K562 (cell line): ENCODE data around the gene PLEKHA1.

Experiments used
- FUS ChIP-seq: fragments of 200-400 bp; formaldehyde crosslinking; optimal IDR thresholded peaks from 2 replicates; pipeline ENCODE3; 2017; ENCODE audit warnings: low read depth, low read length
- GATAD2A ChIP-seq: fragments of 450-650 bp; IDR thresholded peaks from 2 replicates; pipeline ENCODE4 v1.6.1; 2017
- KLF16 ChIP-seq: IDR thresholded peaks from 2 replicates; pipeline ENCODE4 v1.6.1; 2016; ENCODE audit warnings: antibody characterized with exemption
- NR3C1 ChIP-seq: sonication (generic); formaldehyde crosslinking; IDR thresholded peaks from 2 replicates; pipeline ENCODE4 v1.8.1; 2022; ENCODE audit warnings: missing genetic modification reagents
- SMAD3 ChIP-seq: fragments of 450-650 bp; formaldehyde crosslinking; conservative IDR thresholded peaks from 2 replicates; pipeline ENCODE4 v1.4.0; 2020; ENCODE audit warnings: mild to moderate bottlenecking
- SMARCC2 ChIP-seq: fragments of 450-650 bp; IDR thresholded peaks from 2 replicates; pipeline ENCODE4 v1.6.1; 2017; ENCODE audit warnings: antibody characterized with exemption, moderate library complexity, mild to moderate bottlenecking, low read depth
- ZNF717 ChIP-seq: fragments of 250-450 bp; sonication (Bioruptor Pico); IDR thresholded peaks from 2 replicates; pipeline ENCODE4 v1.5.0; 2021
- ZZZ3 ChIP-seq: fragments of 450-650 bp; IDR thresholded peaks from 2 replicates; pipeline ENCODE4 v1.6.1; 2016; ENCODE audit warnings: antibody characterized with exemption, mild to moderate bottlenecking, moderate library complexity
- TF ChIP-seq, protein P1 (sequence below), 3 experiments: IDR thresholded peaks in 2 of 3; conservative IDR thresholded peaks in 1 of 3; 2 replicates each; pipeline ENCODE4 v1.5.1; 2011 to 2012; ENCODE audit warnings: low read length in 3 of 3, mild to moderate bottlenecking in 3 of 3, control low read depth in 2 of 3, improper control_type of control experiment in 1 of 3, inconsistent platforms in 1 of 3, low read depth in 1 of 3, mixed read lengths in 1 of 3, moderate library complexity in 1 of 3; ENCODE audit not compliant: insufficient read depth in 2 of 3
- TF ChIP-seq, protein P2 (sequence below): fragments of 250-450 bp; sonication (Bioruptor Pico); IDR thresholded peaks from 2 replicates; pipeline ENCODE4 v1.5.0; 2020; ENCODE audit warnings: mild to moderate bottlenecking
- TF ChIP-seq, protein P3 (sequence below): fragments of 250-450 bp; sonication (Bioruptor Pico); IDR thresholded peaks from 2 replicates; pipeline ENCODE4 v1.5.0; 2020; ENCODE audit warnings: mild to moderate bottlenecking, borderline replicate concordance
- TF ChIP-seq, protein P4 (sequence below): fragments of 450-650 bp; IDR thresholded peaks from 2 replicates; pipeline ENCODE4 v1.6.1; 2016; ENCODE audit warnings: low read depth, mild to moderate bottlenecking, moderate library complexity
- TF ChIP-seq, protein P5 (sequence below), 2 experiments: fragments of 450-650 bp; IDR thresholded peaks; 2 replicates each; pipeline ENCODE4 v1.6.1; 2016

DNA sequence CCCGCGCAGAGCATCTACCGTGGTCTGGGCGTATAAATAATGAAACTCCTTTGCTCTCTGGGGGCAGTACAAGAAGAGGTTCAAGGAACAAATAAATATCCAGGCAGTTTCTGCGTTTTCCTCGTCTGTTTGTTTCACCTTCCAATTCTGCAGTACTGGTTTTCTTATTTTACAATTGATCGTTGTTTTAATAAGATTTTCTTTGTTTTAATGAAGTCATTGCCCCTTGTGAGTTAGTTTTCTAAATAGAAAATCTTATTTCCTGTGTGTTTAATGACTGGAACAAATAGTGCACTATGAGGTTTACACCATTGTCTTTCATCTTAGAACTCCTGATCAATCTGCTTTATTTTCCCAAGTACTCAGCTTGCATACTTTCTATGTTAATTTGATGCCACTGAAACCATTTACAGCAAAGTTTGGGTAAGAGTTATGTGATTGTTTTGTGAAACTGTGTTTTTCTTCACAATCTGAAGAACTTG, 1.2 kb downstream of the PLEKHA1 start:
- no peak for TF ChIP-seq FUS
- no peak for TF ChIP-seq SMARCC2
- TF ChIP-seq GATAD2A, result no peak
- TF ChIP-seq SMAD3, result no peak
- TF ChIP-seq, protein P1, sequence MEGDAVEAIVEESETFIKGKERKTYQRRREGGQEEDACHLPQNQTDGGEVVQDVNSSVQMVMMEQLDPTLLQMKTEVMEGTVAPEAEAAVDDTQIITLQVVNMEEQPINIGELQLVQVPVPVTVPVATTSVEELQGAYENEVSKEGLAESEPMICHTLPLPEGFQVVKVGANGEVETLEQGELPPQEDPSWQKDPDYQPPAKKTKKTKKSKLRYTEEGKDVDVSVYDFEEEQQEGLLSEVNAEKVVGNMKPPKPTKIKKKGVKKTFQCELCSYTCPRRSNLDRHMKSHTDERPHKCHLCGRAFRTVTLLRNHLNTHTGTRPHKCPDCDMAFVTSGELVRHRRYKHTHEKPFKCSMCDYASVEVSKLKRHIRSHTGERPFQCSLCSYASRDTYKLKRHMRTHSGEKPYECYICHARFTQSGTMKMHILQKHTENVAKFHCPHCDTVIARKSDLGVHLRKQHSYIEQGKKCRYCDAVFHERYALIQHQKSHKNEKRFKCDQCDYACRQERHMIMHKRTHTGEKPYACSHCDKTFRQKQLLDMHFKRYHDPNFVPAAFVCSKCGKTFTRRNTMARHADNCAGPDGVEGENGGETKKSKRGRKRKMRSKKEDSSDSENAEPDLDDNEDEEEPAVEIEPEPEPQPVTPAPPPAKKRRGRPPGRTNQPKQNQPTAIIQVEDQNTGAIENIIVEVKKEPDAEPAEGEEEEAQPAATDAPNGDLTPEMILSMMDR (IDR thresholded peaks at IDR 0.05 in 2 of 3, conservative IDR thresholded peaks at IDR 0.05 in 1 of 3; ENCODE audit: insufficient read depth in 2 of 3, low read depth in 1 of 3, low read length in 3 of 3), result no peak
- no peak for TF ChIP-seq ZNF717 (CRISPR knock-in tag)
- TF ChIP-seq, protein P2, sequence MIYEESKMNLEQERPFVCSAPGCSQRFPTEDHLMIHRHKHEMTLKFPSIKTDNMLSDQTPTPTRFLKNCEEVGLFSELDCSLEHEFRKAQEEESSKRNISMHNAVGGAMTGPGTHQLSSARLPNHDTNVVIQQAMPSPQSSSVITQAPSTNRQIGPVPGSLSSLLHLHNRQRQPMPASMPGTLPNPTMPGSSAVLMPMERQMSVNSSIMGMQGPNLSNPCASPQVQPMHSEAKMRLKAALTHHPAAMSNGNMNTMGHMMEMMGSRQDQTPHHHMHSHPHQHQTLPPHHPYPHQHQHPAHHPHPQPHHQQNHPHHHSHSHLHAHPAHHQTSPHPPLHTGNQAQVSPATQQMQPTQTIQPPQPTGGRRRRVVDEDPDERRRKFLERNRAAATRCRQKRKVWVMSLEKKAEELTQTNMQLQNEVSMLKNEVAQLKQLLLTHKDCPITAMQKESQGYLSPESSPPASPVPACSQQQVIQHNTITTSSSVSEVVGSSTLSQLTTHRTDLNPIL (CRISPR knock-in tag), result no peak
- no peak for TF ChIP-seq KLF16
- TF ChIP-seq NR3C1 (CRISPR knock-in tag), result no peak
- TF ChIP-seq ZZZ3, result no peak
- TF ChIP-seq, protein P3, sequence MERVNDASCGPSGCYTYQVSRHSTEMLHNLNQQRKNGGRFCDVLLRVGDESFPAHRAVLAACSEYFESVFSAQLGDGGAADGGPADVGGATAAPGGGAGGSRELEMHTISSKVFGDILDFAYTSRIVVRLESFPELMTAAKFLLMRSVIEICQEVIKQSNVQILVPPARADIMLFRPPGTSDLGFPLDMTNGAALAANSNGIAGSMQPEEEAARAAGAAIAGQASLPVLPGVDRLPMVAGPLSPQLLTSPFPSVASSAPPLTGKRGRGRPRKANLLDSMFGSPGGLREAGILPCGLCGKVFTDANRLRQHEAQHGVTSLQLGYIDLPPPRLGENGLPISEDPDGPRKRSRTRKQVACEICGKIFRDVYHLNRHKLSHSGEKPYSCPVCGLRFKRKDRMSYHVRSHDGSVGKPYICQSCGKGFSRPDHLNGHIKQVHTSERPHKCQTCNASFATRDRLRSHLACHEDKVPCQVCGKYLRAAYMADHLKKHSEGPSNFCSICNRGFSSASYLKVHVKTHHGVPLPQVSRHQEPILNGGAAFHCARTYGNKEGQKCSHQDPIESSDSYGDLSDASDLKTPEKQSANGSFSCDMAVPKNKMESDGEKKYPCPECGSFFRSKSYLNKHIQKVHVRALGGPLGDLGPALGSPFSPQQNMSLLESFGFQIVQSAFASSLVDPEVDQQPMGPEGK (CRISPR knock-in tag), result no peak
- TF ChIP-seq, protein P4, sequence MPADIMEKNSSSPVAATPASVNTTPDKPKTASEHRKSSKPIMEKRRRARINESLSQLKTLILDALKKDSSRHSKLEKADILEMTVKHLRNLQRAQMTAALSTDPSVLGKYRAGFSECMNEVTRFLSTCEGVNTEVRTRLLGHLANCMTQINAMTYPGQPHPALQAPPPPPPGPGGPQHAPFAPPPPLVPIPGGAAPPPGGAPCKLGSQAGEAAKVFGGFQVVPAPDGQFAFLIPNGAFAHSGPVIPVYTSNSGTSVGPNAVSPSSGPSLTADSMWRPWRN, result no peak
- TF ChIP-seq, protein P5, sequence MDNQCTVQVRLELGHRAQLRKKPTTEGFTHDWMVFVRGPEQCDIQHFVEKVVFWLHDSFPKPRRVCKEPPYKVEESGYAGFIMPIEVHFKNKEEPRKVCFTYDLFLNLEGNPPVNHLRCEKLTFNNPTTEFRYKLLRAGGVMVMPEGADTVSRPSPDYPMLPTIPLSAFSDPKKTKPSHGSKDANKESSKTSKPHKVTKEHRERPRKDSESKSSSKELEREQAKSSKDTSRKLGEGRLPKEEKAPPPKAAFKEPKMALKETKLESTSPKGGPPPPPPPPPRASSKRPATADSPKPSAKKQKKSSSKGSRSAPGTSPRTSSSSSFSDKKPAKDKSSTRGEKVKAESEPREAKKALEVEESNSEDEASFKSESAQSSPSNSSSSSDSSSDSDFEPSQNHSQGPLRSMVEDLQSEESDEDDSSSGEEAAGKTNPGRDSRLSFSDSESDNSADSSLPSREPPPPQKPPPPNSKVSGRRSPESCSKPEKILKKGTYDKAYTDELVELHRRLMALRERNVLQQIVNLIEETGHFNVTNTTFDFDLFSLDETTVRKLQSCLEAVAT (IDR thresholded peaks at IDR 0.05), result no peak
